ENCODE results near the gene NANS.

DNA sequence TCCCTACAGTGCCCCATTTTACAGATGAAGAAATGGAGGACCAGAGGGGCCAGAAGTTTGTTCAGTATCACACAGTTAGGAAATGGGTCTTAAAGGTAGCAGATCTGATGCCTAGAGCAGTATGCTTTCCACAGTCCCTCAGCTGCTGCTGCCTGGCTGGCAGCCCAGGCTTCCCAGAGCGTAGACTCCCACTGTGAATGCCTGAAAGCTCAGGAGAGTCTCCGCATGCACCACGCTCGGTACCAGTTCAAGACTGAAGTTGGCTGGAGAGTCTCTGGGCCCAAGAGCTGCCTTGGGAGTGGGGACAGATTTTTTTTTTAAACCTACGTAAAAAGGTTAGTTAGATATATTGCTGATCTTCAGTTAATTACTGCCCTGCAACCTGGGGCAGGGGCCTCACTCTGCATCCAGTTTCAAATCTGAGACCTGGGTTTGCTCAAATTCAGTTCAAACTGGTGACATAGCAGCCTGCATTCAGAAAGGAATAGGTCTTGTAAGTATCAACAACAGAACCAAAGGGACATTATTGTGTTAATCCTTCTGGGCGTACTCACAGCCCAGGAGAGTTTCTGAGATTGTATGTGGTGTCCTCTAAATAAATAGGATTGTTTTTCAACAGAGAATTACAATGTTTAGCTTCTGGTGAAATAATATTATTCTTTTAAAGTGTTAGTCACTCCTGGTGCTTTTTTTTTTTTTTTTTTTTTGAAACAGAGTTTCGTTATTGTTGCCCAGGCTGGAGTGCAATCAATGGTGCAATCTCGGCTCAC, 8.3 kb downstream of the NANS start:
- TF ChIP-seq, protein P1, sequence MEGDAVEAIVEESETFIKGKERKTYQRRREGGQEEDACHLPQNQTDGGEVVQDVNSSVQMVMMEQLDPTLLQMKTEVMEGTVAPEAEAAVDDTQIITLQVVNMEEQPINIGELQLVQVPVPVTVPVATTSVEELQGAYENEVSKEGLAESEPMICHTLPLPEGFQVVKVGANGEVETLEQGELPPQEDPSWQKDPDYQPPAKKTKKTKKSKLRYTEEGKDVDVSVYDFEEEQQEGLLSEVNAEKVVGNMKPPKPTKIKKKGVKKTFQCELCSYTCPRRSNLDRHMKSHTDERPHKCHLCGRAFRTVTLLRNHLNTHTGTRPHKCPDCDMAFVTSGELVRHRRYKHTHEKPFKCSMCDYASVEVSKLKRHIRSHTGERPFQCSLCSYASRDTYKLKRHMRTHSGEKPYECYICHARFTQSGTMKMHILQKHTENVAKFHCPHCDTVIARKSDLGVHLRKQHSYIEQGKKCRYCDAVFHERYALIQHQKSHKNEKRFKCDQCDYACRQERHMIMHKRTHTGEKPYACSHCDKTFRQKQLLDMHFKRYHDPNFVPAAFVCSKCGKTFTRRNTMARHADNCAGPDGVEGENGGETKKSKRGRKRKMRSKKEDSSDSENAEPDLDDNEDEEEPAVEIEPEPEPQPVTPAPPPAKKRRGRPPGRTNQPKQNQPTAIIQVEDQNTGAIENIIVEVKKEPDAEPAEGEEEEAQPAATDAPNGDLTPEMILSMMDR (IDR thresholded peaks at IDR 0.05; ENCODE audit: insufficient read depth, low read depth, low read length) = no peak
- TF ChIP-seq EZH2 (IDR thresholded peaks at IDR 0.05; ENCODE audit: insufficient read depth, low read length) = no peak
